Astrocyte (in vitro differentiated cells and primary cell): ENCODE measurements around the gene RAX2. TPM values are rescaled to one million over a fixed set of nuclear protein-coding genes. Genes with fewer than 3 reads are reported as not detected.

ENCODE experiments used
- DNase-seq: peaks from one replicate; pipeline ENCODE4 v3.0.0-alpha.2; 2010; ENCODE audit warnings: low read depth
- FAIRE-seq: peaks from 2 replicates; lab custom pipeline; 2011; peaks lifted over from hg19 to GRCh38; lab: Jason Lieb, UNC
- H2AFZ ChIP-seq: 2 replicates; pipeline ENCODE4 v1.6.0; 2012; ENCODE audit warnings: low read depth, low read length, inconsistent platforms
- H3K27ac ChIP-seq: 2 replicates; pipeline ENCODE4 v1.5.1; 2011; ENCODE audit warnings: low read depth, low read length, inconsistent platforms
- H3K27me3 ChIP-seq: 2 replicates; pipeline ENCODE4 v1.6.0; 2011; ENCODE audit warnings: low read length, inconsistent platforms; ENCODE audit not compliant: insufficient read depth
- H3K36me3 ChIP-seq: 2 replicates; pipeline ENCODE4 v1.5.1; 2011; ENCODE audit warnings: low read length, inconsistent platforms; ENCODE audit not compliant: insufficient read depth
- H3K4me1 ChIP-seq: 2 replicates; pipeline ENCODE4 v1.5.1; 2011; ENCODE audit warnings: low read length, inconsistent platforms; ENCODE audit not compliant: insufficient read depth
- H3K4me2 ChIP-seq: 2 replicates; pipeline ENCODE4 v1.6.0; 2012; ENCODE audit warnings: low read length, inconsistent platforms
- H3K4me3 ChIP-seq: 2 replicates; pipeline ENCODE4 v1.5.1; 2011; ENCODE audit warnings: low read depth, mild to moderate bottlenecking, low read length, inconsistent platforms; ENCODE audit not compliant: insufficient read depth
- H3K79me2 ChIP-seq: 2 replicates; pipeline ENCODE4 v1.6.0; 2012; ENCODE audit warnings: mild to moderate bottlenecking, low read length, inconsistent platforms; ENCODE audit not compliant: insufficient read depth
- H3K9ac ChIP-seq: 2 replicates; pipeline ENCODE4 v1.6.0; 2012; ENCODE audit warnings: mild to moderate bottlenecking, low read length, inconsistent platforms
- H3K9me3 ChIP-seq: 2 replicates; pipeline ENCODE4 v1.5.1; 2012; ENCODE audit warnings: low read depth, mild to moderate bottlenecking, low read length, inconsistent platforms; ENCODE audit not compliant: insufficient read depth
- H4K20me1 ChIP-seq: 2 replicates; pipeline ENCODE4 v1.6.0; 2012; ENCODE audit warnings: low read length, inconsistent platforms; ENCODE audit not compliant: insufficient read depth
- H3K27ac Mint-ChIP-seq: one replicate; pipeline ENCODE4 v1.8.0; 2021; ENCODE audit warnings: mild to moderate bottlenecking, mixed read lengths; ENCODE audit not compliant: unreplicated experiment
- H3K27me3 Mint-ChIP-seq: one replicate; pipeline ENCODE4 v1.8.0; 2021; ENCODE audit warnings: low read depth, mixed read lengths; ENCODE audit not compliant: unreplicated experiment
- H3K36me3 Mint-ChIP-seq: one replicate; pipeline ENCODE4 v1.8.0; 2021; ENCODE audit warnings: low read depth, mixed read lengths; ENCODE audit not compliant: unreplicated experiment
- H3K4me1 Mint-ChIP-seq: one replicate; pipeline ENCODE4 v1.8.0; 2021; ENCODE audit warnings: low read depth, mixed read lengths; ENCODE audit not compliant: unreplicated experiment
- H3K4me3 Mint-ChIP-seq: one replicate; pipeline ENCODE4 v1.8.0; 2021; ENCODE audit warnings: mild to moderate bottlenecking, moderate library complexity, mixed read lengths; ENCODE audit not compliant: unreplicated experiment
- H3K9me3 Mint-ChIP-seq: one replicate; pipeline ENCODE4 v1.8.0; 2021; ENCODE audit warnings: mild to moderate bottlenecking, mixed read lengths; ENCODE audit not compliant: unreplicated experiment
- CTCF ChIP-seq: IDR thresholded peaks from 2 replicates; pipeline ENCODE4 v1.5.1; 2011; ENCODE audit warnings: low read depth, mild to moderate bottlenecking, inconsistent platforms, low read length, moderate library complexity; ENCODE audit not compliant: insufficient read depth
- EZH2 ChIP-seq: IDR thresholded peaks from 2 replicates; pipeline ENCODE4 v1.6.1; 2012; ENCODE audit warnings: mild to moderate bottlenecking, low read length, inconsistent platforms; ENCODE audit not compliant: insufficient read depth
- total RNA-seq: library from RNA; stranded (reverse); gene quantifications from 2 replicates; pipeline ENCODE4 v1.2.1, GENCODE V29; 2021

The RAX2 gene
- total RNA-seq, 1 donor from 2014 or later, result not detected

GRCh38 chr19:3778104-3778867 is 6.3 kb upstream of the RAX2 start:
- H3K4me1 ChIP-seq, result no peaks in the 10 kb centered on the region
- no peak for TF ChIP-seq CTCF
- TF ChIP-seq EZH2, result no peak
- H3K27ac Mint-ChIP-seq, result no peak overlapping the region
- no peak overlapping the region for H3K4me3 ChIP-seq
- H3K4me1 Mint-ChIP-seq, result no peaks in the 10 kb centered on the region
- H3K79me2 ChIP-seq, result no peaks in the 10 kb centered on the region
- no peak overlapping the region for H3K9ac ChIP-seq
- peaks cover 21% of the 10 kb centered on the region for H3K9me3 Mint-ChIP-seq
- H3K4me2 ChIP-seq, result no peak overlapping the region
- no peaks in the 10 kb centered on the region for H3K27me3 ChIP-seq
- no peak overlapping the region for H3K27ac ChIP-seq
- peaks cover 9% of the 10 kb centered on the region for H3K36me3 Mint-ChIP-seq
- DNase-seq (no peak), FAIRE-seq (no peak)
- no peak overlapping the region for H3K4me3 Mint-ChIP-seq
- no peaks in the 10 kb centered on the region for H4K20me1 ChIP-seq
- H2AFZ ChIP-seq, result no peak overlapping the region
- H3K9me3 ChIP-seq, result peaks cover 22% of the 10 kb centered on the region
- peaks cover 11% of the 10 kb centered on the region for H3K27me3 Mint-ChIP-seq
- H3K36me3 ChIP-seq, result no peaks in the 10 kb centered on the region

- Histone ChIP-seq H3K9me3 (peaks cover 9% of the 10 kb centered on the region), H3K4me2 (no peak overlapping the region), H3K27me3 (no peaks in the 10 kb centered on the region), H3K36me3 (no peaks in the 10 kb centered on the region), H3K79me2 (no peaks in the 10 kb centered on the region), H3K4me1 (no peaks in the 10 kb centered on the region), H3K4me3 (no peak overlapping the region), H3K9ac (no peak overlapping the region), H3K27ac (no peak overlapping the region), H4K20me1 (no peaks in the 10 kb centered on the region), H2AFZ (no peak overlapping the region)
- peaks cover 2% of the 10 kb centered on the region for H3K36me3 Mint-ChIP-seq
- peaks cover 8% of the 10 kb centered on the region for H3K9me3 Mint-ChIP-seq
- no peaks in the 10 kb centered on the region for H3K4me1 Mint-ChIP-seq
- peaks cover 16% of the 10 kb centered on the region for H3K27me3 Mint-ChIP-seq
- FAIRE-seq, result no peak
- no peak for DNase-seq
- no peak overlapping the region for H3K4me3 Mint-ChIP-seq
- TF ChIP-seq CTCF (no peak), EZH2 (no peak)
- no peak overlapping the region for H3K27ac Mint-ChIP-seq
These were observed 4.5 kb upstream of the RAX2 start for GRCh38 chr19:3776479-3777040.

GRCh38 chr19:3775831-3776230 is 3.8 kb upstream of the RAX2 start:
- TF ChIP-seq CTCF (no peak), EZH2 (no peak)
- no peak overlapping the region for H2AFZ ChIP-seq
- H3K27me3 ChIP-seq, result no peaks in the 10 kb centered on the region
- H3K79me2 ChIP-seq, result no peaks in the 10 kb centered on the region
- no peak overlapping the region for H3K9ac ChIP-seq
- Mint-ChIP-seq H3K27ac (no peak overlapping the region), H3K4me1 (no peaks in the 10 kb centered on the region), H3K4me3 (no peak overlapping the region), H3K27me3 (peaks cover 16% of the 10 kb centered on the region), H3K36me3 (peaks cover 3% of the 10 kb centered on the region), H3K9me3 (peaks cover 1% of the 10 kb centered on the region)
- no peaks in the 10 kb centered on the region for H4K20me1 ChIP-seq
- H3K4me2 ChIP-seq, result no peak overlapping the region
- FAIRE-seq, result no peak
- no peaks in the 10 kb centered on the region for H3K4me1 ChIP-seq
- no peak for DNase-seq
- no peak overlapping the region for H3K27ac ChIP-seq
- H3K36me3 ChIP-seq, result no peaks in the 10 kb centered on the region
- H3K4me3 ChIP-seq, result no peak overlapping the region
- H3K9me3 ChIP-seq, result peaks cover 2% of the 10 kb centered on the region
